Body of pancreas (tissue), 4 donors: ENCODE data around the gene LST1.

ENCODE experiments used
- CTCF ChIP-seq, 7 experiments: fragments of 450-650 bp in 4 of 7; fragments of 200-600 bp in 3 of 7; sonication (generic) in 3 of 7; IDR thresholded peaks; one replicate each; pipeline ENCODE4 v1.5.1; 2016 to 2019; ENCODE audit warnings: antibody characterized with exemption in 7 of 7
- POLR2A ChIP-seq, 3 donors: fragments of 450-650 bp; IDR thresholded peaks; one replicate each; pipeline ENCODE4 v1.6.1; 2016; ENCODE audit warnings: antibody characterized with exemption in 3 of 3, mild to moderate bottlenecking in 2 of 3

- TF ChIP-seq CTCF (IDR thresholded peaks at IDR 0.05) (no peak), POLR2A (IDR thresholded peaks at IDR 0.05) (no peak)
Measured at GRCh38 chr6:31576897-31577578, 9.0 kb upstream of the LST1 start.
